NCI-H1417 (cell line): Measurements from ENCODE around the gene FCRLA.

Experiments used
- DNase-seq, 3 experiments: peaks; one replicate each; lab custom pipeline; 2025; lab: John Stamatoyannopoulos, UW

Gene FCRLA

DNA sequence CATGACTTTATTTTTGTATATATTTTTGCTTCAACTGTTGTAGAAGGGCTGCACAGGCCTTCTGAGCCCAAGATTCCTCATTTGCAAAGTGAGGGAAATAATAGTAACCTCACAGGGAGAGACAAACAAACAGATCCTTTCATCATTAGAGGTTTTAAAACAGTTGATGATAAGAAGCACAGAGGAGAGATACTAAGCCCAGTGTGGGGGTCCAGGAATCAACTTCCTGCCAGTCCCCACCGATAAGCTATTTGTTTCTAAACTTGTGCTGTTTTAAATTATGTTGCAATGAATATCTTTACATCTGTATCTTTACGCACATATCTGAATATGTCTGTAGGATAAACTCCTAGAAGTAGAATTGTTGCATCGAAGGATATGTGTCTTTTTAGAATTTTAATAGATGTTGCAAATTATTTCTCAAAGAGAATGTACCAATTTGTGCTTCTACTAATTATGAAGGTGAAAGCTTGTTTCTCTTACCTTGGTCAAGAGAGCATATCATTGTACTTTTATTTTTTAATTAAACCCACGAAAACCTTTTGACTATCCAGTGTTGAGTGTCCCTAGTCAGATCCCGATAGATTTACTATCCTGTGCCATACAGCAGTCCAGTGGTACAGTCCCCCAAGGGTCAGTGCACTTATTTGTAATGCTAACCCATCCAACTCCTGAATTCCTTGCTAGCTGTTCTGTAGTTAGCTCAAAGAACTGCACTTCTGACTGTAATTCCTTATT lies 25.1 kb downstream of the FCRLA start:
- no peak for DNase-seq

DNA sequence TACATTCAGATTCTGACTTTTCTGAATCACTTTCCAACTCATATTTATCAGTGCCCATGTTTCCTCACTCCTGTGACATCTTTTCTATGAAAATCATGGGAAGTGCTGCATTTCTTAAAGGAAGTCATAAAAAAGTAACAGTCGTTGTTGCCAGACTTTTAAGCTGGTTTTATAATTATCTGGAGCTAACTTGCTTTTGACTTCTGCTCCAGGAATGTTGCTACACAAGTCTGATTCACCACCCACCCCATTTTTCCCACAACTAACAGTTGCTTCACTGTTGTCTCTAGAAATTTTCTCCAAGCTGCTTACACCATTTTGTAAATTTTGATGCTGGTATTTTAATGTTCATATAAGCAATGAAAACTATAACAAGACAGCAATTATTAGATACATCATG lies 26.5 kb downstream of the FCRLA start:
- DNase-seq = no peak

DNA sequence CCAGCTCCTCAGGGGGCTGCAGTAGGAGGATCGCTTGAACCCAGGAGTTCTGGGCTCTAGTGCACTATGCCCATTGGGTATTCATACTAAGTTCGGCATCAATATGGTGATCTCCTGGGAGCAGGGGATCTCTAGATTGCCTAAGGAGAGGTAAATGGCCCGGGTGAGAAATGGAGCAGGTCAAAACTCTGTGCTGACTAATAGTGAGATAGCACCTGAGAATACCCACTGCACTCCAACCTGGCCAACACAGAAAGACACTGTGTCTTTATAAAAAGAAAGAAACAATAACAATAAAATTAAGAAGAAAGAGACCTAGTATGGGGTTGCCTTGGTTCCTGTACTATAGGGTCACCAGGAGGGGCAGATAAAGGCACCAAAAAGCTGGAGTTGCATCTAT lies 28.8 kb downstream of the FCRLA start:
- no peak for DNase-seq

DNA sequence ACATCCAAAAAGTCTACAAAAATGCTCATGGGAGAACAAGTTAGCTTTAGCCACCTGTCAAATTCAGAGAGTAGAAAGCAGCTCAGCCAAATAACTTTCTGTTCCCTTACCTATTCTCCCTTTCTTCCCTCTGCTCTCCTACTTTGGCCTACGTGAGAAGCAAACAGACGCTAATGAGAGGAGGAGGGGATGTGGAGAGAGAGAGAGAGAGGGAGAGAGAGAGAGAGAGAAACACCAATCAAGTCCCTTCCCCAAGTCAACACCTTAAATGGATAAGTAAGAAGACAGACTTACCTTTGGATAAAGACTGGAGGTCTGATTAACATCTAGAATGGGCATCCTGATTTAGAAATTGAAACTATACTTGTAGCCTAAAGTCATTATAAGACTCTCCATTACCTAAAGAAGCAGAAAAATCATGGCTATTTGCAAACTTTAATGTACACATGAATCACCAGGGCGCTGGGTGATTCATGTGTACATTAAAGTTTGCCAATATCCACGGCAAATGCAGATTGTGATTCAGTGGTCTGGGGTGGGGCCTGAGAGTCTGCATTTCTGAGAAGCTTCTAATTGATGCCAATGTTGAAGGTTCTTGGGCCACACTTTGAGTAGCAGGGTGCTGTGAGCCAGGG lies 29.4 kb downstream of the FCRLA start:
- DNase-seq = no peak

DNA sequence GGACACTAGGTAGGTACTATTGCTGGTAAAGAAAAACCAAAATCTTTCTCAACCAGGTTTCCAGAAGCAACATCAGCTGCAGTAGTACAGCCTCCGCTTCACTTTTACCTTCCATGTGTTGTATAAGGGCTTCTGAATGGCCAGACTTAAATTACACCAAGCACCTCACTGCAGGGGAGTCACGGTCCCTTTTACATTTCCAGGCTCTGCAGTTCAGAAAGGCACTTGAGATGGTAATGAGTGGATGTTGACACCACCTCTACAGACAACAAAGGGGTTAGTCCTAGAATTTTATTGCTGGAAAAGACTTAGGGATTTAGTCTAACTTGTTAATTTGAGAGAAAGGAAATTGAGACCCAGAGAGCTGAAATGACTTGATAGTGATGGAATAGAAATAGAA lies 30.6 kb downstream of the FCRLA start:
- DNase-seq = peak; percentile 26 to 62 (median 57)

DNA sequence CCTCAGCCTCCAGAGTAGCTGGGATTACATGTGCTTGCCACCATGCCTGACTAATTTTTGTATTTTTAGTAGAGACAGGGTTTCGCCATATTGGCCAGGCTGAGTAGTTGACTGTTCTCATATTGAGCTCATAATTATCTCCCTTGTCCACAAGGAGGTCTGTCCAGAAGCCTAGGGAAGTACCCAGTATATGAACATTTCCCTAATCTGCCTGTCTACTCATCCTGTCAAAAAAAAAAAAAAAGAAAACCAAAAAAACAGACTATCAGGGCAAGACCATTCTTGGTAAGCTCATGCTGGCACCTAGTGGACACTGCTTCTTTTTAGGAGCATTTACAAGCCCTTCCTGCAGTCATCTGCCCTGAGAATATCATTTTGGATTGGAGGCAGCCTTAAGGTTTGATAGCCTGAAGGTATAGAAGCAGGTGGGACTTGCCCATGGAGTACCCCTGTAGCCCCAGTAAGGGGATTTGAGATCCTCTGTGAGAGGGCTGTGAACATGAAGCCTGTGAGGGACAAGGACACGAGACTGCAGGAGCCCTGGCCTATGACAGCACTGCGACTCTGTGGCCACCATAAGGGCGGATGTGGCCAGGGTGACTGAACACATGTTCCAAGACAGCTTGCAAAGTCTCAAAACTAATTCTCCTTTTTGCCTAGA lies 31.7 kb downstream of the FCRLA start:
- peak in 1 of 3 experiments; percentile 32 for DNase-seq

DNA sequence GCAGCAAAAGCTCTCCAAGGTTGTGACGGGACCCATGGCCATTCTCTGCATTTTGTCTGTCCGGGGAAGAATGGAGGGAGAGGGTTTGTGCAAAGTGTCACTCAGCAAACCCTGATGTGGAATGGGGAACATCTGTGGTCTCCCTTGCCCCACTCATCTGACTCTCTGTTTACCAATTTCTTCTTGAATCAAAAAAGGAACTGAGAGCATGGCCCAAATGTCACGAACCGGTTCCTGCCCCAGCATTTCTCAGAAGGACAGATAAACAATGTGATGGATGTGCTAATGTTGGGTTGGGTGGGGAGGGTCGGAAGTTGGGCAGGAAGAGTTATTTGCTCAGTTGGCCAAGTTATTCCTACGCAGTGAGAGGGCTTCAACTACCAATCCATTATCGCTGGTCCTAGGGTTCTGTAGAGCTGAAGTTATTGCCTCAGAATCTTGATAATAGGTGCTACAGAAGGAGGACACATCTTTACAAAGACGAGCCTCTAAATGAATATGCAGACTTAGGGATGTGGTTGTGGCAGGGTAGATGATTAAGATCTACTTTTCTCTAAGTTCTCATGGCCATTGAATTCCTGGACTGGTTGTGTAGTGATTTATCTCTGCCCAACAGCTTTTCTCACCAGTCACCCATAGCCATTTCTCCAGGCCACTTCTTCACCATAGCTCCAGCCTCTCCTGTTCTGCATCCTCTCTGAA lies 33.0 kb downstream of the FCRLA start:
- no peak for DNase-seq

DNA sequence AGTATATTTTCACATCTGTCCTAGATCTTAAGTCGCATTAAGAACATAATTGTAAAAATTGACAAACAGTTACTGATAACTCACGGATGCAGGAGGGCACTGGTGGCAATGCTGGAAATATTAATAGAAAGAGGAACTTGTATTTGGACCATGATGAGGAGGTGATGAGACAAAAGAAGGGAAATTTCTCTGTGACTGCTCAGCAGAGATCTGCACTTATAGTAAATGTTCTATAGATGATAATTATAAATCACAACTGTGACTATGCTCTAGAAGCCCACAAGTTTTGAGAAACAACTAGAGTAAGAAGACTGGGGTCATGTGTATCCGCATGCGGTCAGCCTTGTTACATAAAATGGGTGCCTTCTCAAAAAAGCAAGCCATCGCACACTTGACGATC lies 33.9 kb downstream of the FCRLA start:
- DNase-seq = no peak

- DNase-seq = no peak
Observed at GRCh38 chr1:161743231-161743630, 36.2 kb downstream of the FCRLA start.

- no peak for DNase-seq
Observed at GRCh38 chr1:161747801-161748200, 40.8 kb downstream of the FCRLA start.

DNA sequence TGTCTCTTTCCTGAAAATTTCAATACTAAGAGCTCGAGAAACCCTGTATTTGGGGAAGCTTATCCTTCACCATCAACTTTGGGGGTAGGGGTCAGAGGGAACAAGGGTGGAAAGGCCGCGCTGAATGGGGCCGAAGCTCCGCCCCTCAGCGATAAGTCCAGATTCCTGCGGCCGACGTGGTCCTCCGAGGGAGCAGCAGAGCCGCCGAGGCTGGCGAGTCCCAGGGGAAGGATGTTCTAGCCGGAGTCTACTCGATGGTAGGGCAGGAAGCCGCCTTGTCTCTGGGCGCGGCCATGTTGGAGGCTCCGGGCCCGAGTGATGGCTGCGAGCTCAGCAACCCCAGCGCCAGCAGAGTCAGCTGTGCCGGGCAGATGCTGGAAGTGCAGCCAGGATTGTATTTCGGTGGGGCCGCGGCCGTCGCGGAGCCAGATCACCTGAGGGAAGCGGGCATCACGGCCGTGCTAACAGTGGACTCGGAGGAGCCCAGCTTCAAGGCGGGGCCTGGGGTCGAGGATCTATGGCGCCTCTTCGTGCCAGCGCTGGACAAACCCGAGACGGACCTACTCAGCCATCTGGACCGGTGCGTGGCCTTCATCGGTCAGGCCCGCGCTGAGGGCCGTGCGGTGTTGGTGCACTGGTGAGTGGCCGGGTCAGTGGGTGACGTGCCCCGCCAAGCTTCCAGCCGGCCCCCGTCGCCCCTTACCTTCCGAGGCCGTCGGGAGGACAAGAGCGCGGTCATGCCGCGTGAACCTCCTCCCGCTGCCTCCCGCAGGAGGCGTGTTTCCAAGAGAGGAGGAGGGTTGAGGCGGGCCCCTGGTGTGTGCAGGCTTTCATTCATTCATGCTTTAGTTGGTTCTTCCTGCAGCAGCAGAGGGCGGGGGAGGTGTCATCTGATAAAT lies 42.7 kb downstream of the FCRLA start, which contains the start of gene DUSP12:
TSS of gene DUSP12 (plus strand) at position 278 of the 899 bp plus-strand sequence. CDS start at position 294, 16 bp downstream.
- DNase-seq = peak; percentile 94 to 99 (median 98)

GRCh38 chr1:161763522-161764098 lies 56.6 kb downstream of the FCRLA start:
- DNase-seq = peak in 1 of 3 experiments; percentile 35
